LNCaP clone FGC (cell line): ENCODE data around the gene TREX2.

ENCODE experiments used
- DNase-seq: peaks from one replicate; pipeline ENCODE4 v3.0.0-alpha.2; 2011; ENCODE audit warnings: low read depth
- H3K4me3 ChIP-seq: 2 replicates; pipeline ENCODE4 v1.5.1; 2011; ENCODE audit warnings: mild to moderate bottlenecking, low read depth, low read length, control low read depth
- CTCF ChIP-seq: IDR thresholded peaks from 2 replicates; pipeline ENCODE4 v1.5.1; 2012; ENCODE audit warnings: mild to moderate bottlenecking; ENCODE audit not compliant: control insufficient read depth, insufficient read depth; ENCODE audit errors: extremely low read depth

The TREX2 gene

DNA sequence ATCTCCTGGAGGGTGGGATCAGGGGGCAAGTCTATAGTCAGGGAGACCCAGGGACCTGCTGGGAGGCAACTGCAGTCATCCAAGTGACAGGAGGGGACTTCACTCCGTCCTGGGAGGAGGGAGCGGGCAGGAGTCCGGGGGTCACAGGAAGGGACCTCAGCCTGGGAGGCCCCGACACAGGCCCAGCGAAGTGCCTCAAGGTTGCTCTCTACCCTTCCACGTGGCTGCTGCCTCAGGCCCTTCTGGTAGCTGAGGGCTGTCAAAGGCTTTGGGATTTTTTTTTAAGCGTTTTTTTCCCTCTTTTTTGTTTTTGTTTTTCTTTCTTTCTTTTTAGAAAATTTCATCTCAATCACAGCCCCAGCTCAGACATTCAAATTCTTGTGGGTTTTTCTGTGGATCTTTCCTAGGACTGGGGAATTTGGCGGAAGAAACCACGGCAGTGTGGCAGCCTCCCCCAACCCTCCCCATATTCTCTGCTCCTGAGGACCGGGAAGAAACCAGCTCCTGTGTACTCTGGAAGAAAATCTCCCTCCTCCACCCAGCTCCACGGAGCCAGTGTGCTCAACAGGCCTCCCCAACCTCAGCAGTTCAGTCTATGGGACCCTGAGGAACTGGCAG is 25.9 kb upstream of the TREX2 start:
- DNase-seq: no peak
- no peak for TF ChIP-seq CTCF
- H3K4me3 ChIP-seq: no peak overlapping the region

- peak; percentile 56 for DNase-seq
- H3K4me3 ChIP-seq: peak within 1 kb of the TSS; percentile 63
- TF ChIP-seq CTCF: peak; percentile 75
These were observed 24.8 kb upstream of the TREX2 start, which contains the start of gene HAUS7 for GRCh38 chrX:153470411-153471363. HAUS7 (minus strand) TSS chrX:153470576; CDS start chrX:153470557, 19 bp downstream.

DNA sequence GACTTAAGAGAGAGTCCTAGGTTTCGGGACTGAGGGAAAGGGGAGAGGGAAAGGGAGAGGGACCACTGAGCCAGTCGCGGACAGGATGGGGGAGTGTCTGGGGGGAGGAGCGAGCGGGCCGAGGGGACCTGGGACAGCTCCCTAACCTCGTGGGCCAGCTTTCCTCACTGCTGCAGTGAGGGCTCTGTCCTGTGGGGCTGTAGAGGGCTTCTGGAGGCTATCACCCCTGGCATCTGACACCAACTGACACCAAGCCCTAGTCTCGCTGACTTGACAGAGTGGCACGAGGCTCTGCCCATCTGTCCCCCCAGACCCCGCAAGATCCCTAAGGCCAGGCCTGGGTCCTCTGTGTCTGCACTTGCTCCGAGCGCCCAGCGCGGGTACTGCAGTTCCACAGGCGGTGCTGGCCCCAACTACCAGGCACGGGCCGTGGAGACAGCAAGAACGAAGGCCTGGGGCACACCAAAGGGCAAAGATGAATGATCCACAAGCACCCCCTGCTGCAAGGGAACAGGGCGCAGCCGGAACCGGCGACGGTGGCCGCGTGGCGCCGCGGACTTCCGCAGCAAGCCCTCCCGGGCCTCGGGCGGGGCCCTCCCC is 24.1 kb upstream of the TREX2 start:
- no peak for DNase-seq
- TF ChIP-seq CTCF: no peak
- H3K4me3 ChIP-seq: peak overlapping the region; percentile 63

DNA sequence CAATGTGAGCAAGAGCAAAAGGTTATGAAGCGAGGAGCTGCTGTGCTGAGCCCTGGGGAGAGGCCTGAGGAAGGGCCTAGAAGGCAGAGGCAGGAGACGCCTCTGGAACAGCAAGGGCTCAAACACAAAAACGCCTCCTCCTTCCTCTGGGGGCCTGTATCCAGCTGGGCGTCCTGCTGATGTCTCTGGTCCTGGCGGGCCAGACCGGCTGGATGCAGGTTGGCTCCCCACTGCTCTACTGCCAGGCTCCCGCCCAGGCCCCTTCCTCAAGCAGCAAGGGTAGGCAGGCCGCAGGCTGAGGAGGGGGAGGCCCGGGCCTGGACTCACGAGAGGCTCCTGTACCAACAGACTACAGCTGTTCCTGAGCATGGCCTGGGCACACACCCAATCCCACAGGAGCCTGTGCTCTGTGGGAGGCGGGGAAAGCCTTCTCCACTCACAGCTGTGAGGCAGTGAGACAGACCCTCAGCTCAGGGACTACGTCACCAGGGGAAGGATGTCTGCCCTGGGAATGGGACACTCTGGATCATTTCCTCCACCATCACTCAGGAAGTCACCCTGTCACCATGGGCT is 22.2 kb upstream of the TREX2 start:
- no peak for DNase-seq
- no peak overlapping the region for H3K4me3 ChIP-seq
- no peak for TF ChIP-seq CTCF

- TF ChIP-seq CTCF: no peak
- H3K4me3 ChIP-seq: no peak overlapping the region
- no peak for DNase-seq
These were observed 20.0 kb upstream of the TREX2 start for GRCh38 chrX:153465691-153466380.

DNA sequence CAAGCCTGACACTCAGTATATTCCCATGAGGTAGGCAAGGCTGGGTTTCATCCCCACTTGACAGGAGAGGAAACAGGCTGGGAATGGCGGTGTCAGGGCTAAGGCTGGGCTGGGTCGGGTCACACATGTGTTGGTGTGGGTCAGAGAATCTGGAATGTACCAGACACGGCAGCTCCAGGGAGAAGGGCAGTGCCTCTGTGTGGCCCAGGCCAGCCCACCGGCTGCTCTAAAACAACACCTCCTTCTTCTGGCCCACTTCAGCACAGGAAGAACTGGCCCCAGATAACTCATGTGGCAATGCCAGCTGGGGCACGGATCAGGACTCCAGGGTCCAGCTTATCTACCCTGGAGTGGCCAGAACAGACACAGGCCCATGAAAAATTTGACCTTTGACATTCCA is 18.3 kb upstream of the TREX2 start:
- no peak for DNase-seq
- no peak for TF ChIP-seq CTCF
- H3K4me3 ChIP-seq: no peak overlapping the region
